NCI-H1092 (cell line): ENCODE data around the gene METTL27.
"Not testable (repeated sequence)": the region's sequence is repeated elsewhere in the genome, so short reads cannot be mapped to it uniquely, and the experiment has no call there.

Experiments used
- DNase-seq: peaks from one replicate; lab custom pipeline; 2025; lab: John Stamatoyannopoulos, UW

Gene METTL27

DNA sequence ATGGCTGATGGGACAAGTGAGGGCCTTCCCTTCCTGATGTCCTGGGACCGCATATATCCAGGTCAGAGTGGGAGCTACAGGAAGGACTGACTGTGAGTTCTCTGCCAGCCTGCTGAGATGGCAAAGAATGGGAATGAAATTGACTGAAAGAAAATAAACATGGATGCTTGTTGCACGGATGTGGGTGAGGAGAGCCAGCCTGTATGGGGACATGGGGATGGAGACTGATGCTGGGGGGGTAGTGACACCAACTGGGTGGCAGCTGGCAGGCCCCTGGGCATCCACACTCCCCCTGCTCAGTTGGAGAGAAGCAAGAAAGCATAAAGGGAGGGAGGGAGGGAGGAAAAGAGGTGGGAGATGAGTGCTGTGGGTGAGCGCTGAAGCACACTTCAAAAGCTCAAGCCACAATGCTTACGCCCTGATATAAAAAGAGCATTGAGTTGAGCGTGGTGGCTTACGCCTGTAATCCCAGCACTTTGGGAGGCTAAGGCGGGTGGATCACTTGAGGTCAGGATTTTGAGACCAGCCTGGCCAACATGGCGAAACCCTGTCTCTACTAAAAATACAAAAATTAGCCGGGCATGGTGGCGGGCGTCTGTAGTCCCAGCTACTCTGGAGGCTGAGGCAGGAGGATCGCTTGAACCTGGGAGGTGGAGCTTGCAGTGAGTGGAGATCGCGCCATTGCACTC, 20.6 kb downstream of the METTL27 start:
- DNase-seq = peak; percentile 17

DNA sequence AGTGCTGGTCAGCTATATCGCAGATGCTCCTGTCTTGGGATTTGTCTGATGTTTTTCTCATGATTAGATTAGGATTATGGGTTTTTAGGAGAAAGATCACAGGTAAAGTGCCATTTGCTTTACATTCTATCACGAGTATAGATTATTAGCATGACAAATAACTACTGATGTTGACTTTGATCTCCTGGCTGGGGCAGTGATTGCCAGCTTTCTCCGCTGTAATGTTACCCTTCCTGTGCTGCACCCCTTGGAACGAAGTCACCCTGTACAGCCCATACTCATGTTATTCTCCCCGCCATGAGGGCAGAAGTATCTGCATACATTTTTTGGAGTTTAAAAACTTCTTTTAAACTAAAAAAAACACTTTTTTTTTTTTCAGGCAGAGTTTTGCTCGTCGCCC, 22.3 kb downstream of the METTL27 start:
- DNase-seq = no peak

DNA sequence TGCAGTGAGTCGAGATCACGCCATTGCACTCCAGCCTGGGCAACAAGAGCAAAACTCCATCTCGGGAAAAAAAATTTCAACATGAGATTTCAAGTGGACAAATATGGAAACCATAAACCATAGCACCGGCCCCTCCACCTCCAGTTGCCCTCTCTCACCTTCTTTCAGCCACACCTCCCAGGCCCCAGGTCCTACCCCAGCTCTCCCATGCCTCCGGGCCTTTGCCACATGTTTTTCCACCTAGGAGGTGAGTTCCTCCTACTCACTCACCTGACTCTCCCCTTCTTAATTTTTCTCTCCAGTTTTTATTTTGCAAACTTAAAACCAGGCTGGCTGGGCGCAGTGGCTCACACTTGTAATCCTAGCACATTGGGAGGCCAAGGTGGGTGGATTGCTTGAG, 25.2 kb downstream of the METTL27 start:
- no peak for DNase-seq

DNA sequence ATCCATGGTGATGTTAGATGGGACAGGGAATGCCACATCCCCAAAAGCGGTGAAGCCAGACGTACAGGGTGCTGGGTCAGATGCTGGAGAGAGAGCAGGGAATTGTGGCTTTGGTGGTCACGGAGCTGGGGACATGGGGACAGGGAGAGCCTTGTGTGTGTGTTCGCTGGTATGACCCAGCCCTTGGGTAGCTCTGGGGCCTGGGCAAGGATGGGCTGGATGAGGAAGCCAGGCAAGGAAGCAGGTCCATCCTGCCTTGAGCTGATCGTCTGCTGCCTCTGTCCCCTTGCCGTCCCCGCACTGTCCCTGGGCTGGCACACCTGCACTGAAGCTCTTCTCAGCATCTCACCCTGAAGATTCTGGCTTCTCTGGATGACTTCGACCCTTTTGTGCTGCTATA, 26.9 kb downstream of the METTL27 start:
- DNase-seq = no peak

DNA sequence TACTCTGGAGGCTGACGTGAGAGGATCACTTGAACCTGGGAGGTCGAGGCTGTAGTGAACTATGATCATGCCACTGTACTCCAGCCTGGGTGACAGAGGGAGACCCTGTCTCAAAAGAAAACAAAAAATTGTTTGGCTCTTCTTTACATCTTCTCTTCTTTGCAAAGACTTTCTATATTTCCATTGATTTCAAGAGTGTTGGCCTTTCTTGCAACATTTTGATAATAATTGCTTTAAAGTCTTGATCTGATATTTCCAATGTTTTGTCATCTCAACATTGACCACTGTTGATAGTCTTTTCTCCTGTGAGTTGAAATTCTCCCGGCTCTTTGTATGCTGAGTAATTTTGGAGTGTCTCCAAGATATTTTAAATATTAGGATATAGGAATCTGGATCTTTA, 29.3 kb downstream of the METTL27 start:
- DNase-seq = no peak

DNA sequence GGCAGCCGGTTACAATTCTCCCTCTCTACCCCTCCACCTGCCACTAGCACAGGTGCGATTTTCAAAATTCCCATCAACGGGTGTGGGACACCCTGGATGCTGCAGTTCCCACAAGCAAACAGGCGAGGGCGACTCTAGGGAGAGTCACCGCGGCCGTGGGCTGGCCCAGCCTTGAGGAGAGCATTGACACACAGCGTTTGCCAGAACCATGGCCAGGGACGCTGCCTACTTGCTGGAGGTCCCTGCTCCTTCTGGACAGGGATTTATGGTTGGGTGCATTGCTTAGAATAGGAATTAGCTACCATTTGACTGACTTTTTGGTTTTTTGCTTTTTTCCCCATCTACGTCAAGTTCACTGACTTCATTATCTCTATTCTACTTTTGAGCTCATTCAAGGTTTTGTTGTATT, 30.6 kb downstream of the METTL27 start:
- peak; percentile 46 for DNase-seq

DNA sequence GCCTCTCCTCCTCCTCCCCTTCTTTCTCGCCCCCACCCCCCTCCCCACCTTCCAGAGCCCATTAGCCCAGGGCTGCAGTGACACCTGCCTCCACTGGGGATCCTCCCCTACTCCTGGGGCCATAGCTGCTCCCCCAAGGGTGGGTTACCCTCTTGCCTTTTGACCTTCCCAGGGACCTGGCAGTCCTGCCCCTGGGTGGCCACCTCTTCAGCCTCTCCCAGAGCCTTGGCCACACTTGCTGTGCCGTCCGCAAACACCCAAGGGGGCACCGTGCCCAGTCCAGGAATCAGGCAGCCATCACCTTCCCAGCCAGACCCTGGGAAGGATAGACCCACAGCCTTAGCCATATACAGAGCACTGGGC, 31.3 kb downstream of the METTL27 start:
- DNase-seq = no peak

DNA sequence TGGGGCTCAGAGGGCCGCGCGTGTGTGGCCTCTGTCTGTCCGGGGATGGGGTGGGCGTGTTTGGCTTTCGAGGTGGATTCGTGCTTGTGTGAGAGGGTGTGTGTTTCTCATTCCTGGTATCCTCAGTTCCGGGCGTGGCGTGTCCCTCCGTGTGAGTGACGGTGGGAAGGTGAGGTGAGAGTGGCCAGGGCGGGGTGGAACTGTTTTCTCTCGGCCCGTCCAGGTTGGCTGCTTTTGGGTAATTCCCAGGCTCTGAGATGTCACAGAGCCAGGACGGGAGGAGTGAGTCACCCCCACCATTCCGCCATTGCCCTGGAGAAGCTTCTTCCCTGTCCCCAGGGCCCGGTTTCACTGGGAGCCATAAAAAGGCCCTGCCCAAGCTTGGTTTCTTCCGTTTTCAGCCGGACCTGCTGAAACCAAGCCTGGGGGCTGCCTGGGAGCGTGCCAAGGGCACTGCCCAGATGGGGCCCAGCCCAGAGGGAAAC, 32.8 kb downstream of the METTL27 start:
- no peak for DNase-seq

DNA sequence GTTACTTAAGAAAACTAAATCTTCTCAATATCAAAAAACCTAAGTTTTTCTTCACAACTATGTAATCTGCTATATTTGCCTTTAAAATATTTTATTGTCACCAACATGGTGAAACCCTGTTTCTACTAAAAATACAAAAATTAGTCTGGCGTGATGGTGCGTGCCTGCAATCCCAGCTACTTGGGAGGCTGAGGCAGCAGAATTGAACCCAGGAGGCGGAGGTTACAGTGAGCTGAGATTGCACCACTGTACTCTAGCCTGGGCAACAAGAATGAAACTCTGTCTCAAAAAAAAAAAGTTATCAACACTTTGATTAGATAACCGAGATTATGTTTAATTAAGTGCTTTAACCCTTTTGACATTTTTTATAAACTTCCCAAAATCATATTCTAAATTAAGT, 39.9 kb downstream of the METTL27 start:
- no peak for DNase-seq

DNA sequence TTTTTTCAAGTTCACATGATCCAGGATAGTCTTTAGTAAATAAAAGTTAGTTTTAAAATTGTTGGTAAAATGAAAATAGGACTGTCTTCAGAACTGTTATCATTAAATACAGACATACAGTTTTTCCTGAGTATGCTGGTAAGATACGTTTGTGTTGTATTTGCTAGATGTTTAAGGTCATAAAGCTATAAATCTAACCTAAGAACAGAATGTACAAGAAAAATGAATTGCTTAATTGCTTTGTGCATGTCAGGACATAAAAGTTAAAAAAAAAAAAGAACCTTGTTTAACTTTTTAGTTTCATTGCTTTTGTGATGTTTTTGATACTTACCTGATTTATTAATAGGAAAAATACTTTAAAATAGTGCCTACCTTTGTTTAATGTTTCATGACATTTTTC, 40.7 kb downstream of the METTL27 start:
- no peak for DNase-seq

DNA sequence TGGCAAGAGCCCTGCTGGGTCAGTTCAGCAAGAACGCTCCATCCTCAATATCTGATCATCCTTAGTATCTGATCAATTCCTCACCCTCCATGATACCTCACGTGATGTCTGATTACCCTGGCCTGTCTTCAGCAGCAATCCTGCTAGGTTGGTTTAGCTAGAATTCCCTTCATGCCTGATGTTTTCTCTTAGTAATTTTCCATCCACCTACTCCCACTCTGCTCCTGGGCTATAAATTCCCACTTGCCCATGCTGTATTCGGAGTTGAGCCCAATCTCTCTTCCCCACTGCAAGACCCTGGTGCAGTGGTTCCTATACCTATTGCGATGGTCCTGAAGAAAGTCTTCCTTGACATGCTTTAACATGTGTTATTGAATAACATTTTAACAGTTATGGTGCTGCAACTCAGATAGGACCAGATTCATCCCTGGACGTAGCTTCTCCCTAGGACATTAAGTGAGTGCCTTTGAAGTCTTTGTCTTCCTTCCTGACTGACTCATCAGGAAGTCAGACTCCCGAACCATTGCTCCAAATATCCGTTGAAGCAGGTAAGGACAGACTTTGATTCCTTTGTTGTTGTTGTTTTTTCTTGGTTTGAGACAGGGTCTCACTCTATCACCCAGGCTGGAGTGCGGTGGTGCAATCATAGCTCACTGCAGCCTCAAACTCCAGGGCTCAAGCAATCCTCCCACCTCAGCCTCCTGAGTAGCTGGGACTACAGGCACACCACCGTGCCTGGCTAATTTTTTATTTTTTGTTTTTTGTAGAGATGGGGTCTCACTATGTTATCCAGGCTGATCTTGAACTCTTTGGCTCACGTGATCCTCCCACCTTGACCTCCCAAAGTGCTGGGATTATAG, 42.8 kb downstream of the METTL27 start:
- no peak for DNase-seq

DNA sequence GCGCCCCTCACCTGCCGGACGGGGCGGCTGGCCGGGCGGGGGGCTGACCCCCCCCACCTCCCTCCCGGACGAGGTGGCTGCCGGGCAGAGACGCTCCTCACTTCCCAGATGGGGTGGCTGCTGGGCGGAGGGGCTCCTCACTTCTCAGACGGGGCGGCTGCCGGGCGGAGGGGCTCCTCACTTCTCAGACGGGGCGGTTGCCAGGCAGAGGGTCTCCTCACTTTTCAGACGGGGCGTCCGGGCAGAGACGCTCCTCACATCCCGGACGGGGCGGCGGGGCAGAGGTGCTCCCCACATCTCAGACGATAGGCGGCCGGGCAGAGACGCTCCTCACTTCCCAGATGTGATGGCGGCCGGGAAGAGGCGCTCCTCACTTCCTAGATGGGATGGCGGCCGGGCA, 45.1 kb downstream of the METTL27 start:
- DNase-seq = not testable (repeated sequence)

DNA sequence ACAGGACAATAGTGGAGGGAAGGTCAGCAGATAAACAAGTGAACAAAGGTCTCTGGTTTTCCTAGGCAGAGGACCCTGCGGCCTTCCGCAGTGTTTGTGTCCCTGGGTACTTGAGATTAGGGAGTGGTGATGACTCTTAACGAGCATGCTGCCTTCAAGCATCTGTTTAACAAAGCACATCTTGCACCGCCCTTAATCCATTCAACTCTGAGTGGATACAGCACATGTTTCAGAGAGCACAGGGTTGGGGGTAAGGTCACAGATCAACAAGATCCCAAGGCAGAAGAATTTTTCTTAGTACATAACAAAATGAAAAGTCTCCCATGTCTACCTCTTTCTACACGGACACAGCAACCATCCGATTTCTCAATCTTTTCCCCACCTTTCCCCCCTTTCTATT, 45.7 kb downstream of the METTL27 start:
- not testable (repeated sequence) for DNase-seq

DNA sequence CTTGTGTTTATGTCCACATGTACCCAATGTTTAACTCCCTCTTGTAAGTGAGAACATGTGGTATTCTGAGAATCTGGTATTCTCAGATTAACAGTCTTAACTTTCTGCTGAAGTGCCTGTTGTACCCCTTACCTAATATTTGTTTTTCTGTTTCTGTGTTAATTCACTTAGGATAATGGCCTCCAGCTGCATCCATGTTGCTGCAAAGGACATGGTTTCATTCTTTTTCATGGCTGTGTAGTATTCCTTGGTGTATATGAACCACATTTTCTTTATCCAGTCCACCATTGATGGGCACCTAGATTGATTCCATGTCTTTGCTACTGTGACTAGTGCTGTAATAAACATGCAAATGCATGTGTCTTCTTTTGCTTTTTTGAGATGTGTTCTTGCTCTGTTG, 47.1 kb downstream of the METTL27 start:
- DNase-seq = not testable (repeated sequence)

DNA sequence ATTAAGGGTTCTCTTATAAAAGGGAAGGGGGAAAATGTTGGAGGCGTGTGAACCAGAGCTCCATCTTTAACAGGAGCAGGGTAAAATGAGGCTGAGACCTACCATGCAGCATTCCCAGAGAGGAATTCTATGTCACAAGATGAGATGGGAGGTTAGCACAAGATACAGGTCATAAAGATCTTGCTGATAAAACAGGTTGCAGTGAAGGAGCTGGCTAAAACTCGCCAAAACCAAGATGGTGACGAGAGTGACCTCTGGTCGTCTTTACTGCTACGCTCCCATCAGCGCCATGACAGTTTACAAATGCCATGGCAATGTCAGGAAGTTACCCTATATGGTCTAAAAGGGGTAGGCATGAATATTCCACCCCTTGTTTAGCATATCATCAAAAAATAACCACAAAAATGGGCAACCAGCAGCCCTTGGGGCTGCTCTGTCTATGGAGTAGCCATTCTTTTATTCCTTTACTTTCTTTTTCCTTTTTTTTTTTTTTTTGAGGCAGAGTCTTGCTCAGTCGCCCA, 51.1 kb downstream of the METTL27 start:
- not testable (repeated sequence) for DNase-seq

DNA sequence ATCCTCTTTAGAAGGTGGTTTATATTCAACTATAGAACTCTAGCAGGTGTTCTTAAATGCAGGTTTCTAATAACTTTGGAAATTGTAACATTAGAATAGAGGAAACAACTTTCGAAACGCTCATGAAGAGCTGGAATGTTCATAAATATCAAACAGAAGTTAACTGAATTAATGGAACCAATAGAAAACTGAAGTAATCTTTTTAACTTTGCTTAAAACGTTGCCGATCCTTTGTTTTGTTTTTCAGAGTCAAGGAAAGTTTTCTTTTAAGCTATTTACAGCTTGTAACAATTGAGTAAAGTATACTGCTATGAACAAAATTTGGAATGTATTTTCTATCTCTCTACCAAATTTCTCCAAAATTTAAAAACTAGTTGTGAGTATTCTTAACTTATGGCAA, 53.3 kb downstream of the METTL27 start:
- DNase-seq = no peak

DNA sequence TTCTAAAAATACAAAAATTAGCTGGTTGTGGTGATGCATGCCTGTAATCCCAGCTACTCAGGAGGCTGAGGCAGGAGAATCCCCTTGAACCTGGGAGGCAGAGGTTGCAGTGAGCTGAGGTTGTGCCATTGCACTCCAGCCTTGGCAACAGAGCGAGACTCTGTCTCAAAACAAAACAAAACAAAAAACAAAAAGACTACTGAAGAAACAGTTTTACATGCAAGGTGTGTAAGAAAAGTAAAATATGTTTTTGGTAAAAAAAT, 54.6 kb downstream of the METTL27 start:
- DNase-seq = not testable (repeated sequence)

DNA sequence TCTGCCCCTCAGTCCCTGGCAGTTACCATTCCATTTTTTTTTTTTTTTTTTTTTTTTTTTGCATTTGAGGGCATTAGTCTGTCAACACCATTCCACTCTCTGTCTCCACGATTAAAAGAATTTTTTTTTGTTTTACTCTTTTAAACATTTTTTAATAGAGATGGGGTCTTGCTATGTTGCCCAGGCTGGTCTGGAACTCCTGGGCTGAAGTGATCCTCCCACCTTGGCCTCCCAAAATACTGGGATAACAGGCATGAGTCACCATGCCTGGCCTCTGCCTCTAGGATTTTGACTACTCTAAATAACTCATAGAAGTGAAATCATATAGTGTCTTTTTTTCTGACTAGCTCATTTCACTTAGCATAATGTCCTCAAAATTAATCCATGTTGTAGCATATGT, 55.7 kb downstream of the METTL27 start:
- DNase-seq = no peak
